ENCODE measurements around the gene ARVCF.

Gene ARVCF

GRCh38 chr22:19971276-19972124 lies 45.1 kb downstream of the ARVCF start:
- DNase-seq = no peak

GRCh38 chr22:19970479-19971275 lies 45.9 kb downstream of the ARVCF start:
- DNase-seq = no peak

- DNase-seq = no peak
Observed at GRCh38 chr22:19970031-19970478, 46.6 kb downstream of the ARVCF start.

- no peak for DNase-seq
Observed at GRCh38 chr22:19969141-19969928, 47.3 kb downstream of the ARVCF start.

- DNase-seq = no peak
Observed at GRCh38 chr22:19968450-19968891, 48.2 kb downstream of the ARVCF start.

- no peak for DNase-seq
Observed at GRCh38 chr22:19967850-19968449, 48.7 kb downstream of the ARVCF start.

GRCh38 chr22:19966908-19967750 lies 49.5 kb downstream of the ARVCF start:
- no peak for DNase-seq

- DNase-seq = no peak
Observed at GRCh38 chr22:19965771-19966709, 50.6 kb downstream of the ARVCF start.

- no peak for DNase-seq
Observed at GRCh38 chr22:19964701-19965386, 51.8 kb downstream of the ARVCF start.

- no peak for DNase-seq
Observed at GRCh38 chr22:19963863-19964642, 52.6 kb downstream of the ARVCF start.

GRCh38 chr22:19962909-19963806 lies 53.5 kb downstream of the ARVCF start:
- no peak for DNase-seq

GRCh38 chr22:19962246-19962908 lies 54.2 kb downstream of the ARVCF start:
- no peak for DNase-seq

GRCh38 chr22:19961868-19962245 lies 54.8 kb downstream of the ARVCF start:
- DNase-seq = no peak

- DNase-seq = no peak
Observed at GRCh38 chr22:19961201-19961580, 55.4 kb downstream of the ARVCF start.

- no peak for DNase-seq
Observed at GRCh38 chr22:19960491-19961200, 56.0 kb downstream of the ARVCF start.

- no peak for DNase-seq
Observed at GRCh38 chr22:19959587-19960490, 56.8 kb downstream of the ARVCF start.

All from NCI-H2081 treated with DMSO at 0.1 percent for 48 hours (cell line).